CD8-positive, alpha-beta memory T cell (primary cell): ENCODE results near the gene ANXA9. TPM values are rescaled to one million over a fixed set of nuclear protein-coding genes. Genes with fewer than 3 reads are reported as not detected.
A peak's percentile ranks its signal among the peaks of the same experiment; 100 is the strongest.

Experiments used
- CTCF ChIA-PET: fragments of 350-600 bp; sonication (Branson Sonifier 250); formaldehyde crosslinking; loops from one replicate; lab custom pipeline; 2021; ENCODE audit warnings: antibody characterized with exemption; lab: Charles Lee
- POLR2A ChIA-PET: fragments of 350-600 bp; sonication (Branson Sonifier 250); formaldehyde crosslinking; loops from one replicate; lab custom pipeline; 2021; ENCODE audit warnings: antibody characterized with exemption; lab: Charles Lee
- DNase-seq, 5 donors: peaks; one replicate each; pipeline versions ENCODE4 v3.0.0 to v3.0.0-alpha.2; 2020 to 2022; ENCODE audit warnings: mixed read lengths in 1 of 5
- H3K27ac ChIP-seq: one replicate; pipeline ENCODE4 v1.7.0; 2013; ENCODE audit warnings: low read depth, mild to moderate bottlenecking, low read length, moderate library complexity
- H3K27me3 ChIP-seq: 2 replicates; pipeline ENCODE4 v1.7.0; 2013; ENCODE audit warnings: low read length, mild to moderate bottlenecking; ENCODE audit not compliant: insufficient read depth, poor library complexity, severe bottlenecking
- H3K36me3 ChIP-seq: 2 replicates; pipeline ENCODE4 v1.7.0; 2013; ENCODE audit warnings: mild to moderate bottlenecking, low read length, moderate library complexity; ENCODE audit not compliant: insufficient read depth
- H3K4me1 ChIP-seq: 2 replicates; pipeline ENCODE4 v1.7.0; 2013; ENCODE audit warnings: mild to moderate bottlenecking, low read length, moderate library complexity; ENCODE audit not compliant: insufficient read depth
- H3K4me3 ChIP-seq: 2 replicates; pipeline ENCODE4 v1.7.0; 2013; ENCODE audit warnings: mild to moderate bottlenecking, low read length
- H3K9me3 ChIP-seq: 2 replicates; pipeline ENCODE4 v1.7.0; 2013; ENCODE audit warnings: mild to moderate bottlenecking, low read length
- H3K27ac Mint-ChIP-seq, 8 donors: one replicate each; pipeline ENCODE4 v1.8.0; 2020 to 2021; ENCODE audit warnings: mixed read lengths in 8 of 8, mild to moderate bottlenecking in 6 of 8, inconsistent platforms in 3 of 8, moderate library complexity in 3 of 8
- H3K27me3 Mint-ChIP-seq, 2 donors: one replicate each; pipeline ENCODE4 v1.8.0; 2020 to 2021; ENCODE audit warnings: mixed read lengths in 2 of 2, mild to moderate bottlenecking in 1 of 2, moderate library complexity in 1 of 2
- H3K36me3 Mint-ChIP-seq, 3 donors: one replicate each; pipeline ENCODE4 v1.8.0; 2020 to 2021; ENCODE audit warnings: mixed read lengths in 3 of 3, inconsistent platforms in 1 of 3, mild to moderate bottlenecking in 1 of 3
- H3K4me1 Mint-ChIP-seq, 3 donors: one replicate each; pipeline ENCODE4 v1.8.0; 2020 to 2021; ENCODE audit warnings: mixed read lengths in 3 of 3, inconsistent platforms in 1 of 3, mild to moderate bottlenecking in 1 of 3
- H3K4me3 Mint-ChIP-seq, 7 donors: one replicate each; pipeline ENCODE4 v1.8.0; 2020 to 2021; ENCODE audit warnings: mixed read lengths in 7 of 7, mild to moderate bottlenecking in 6 of 7, moderate library complexity in 4 of 7, inconsistent platforms in 2 of 7
- H3K9me3 Mint-ChIP-seq, 5 donors: one replicate each; pipeline ENCODE4 v1.8.0; 2020 to 2022; ENCODE audit warnings: mixed read lengths in 5 of 5, mild to moderate bottlenecking in 3 of 5, moderate library complexity in 2 of 5, inconsistent platforms in 1 of 5
- polyA plus RNA-seq: library from polyadenylated mRNA; unstranded; fragments of 300-500 nt; fragmentation: Illumina TruSeq; gene quantifications from one replicate; pipeline ENCODE4 v1.2.3, GENCODE V29; 2021
- total RNA-seq, 2 experiments: library from RNA; stranded (reverse); gene quantifications; one replicate each; pipeline ENCODE4 v1.2.3, GENCODE V29; 2021

ANXA9 gene
- total and polyA plus RNA-seq, 3 experiments from 2014 or later = not detected

GRCh38 chr1:151011154-151011850 lies 29.2 kb downstream of the ANXA9 start:
- Mint-ChIP-seq H3K27ac (peak overlapping the region; percentile 19 to 77 (median 57)), H3K27me3 (no peaks in the 10 kb centered on the region), H3K4me3 (peak overlapping the region in 2 of 7 donors; percentile 31 to 70), H3K36me3 (peaks cover 0 to 36% (median 1%) of the 10 kb centered on the region in 3 donors), H3K9me3 (no peaks in the 10 kb centered on the region), H3K4me1 (peaks cover 52 to 69% (median 68%) of the 10 kb centered on the region in 3 donors)
- Histone ChIP-seq H3K4me3 (no peak overlapping the region), H3K4me1 (peaks cover 44% of the 10 kb centered on the region), H3K27me3 (no peaks in the 10 kb centered on the region), H3K9me3 (no peaks in the 10 kb centered on the region), H3K27ac (no peak overlapping the region), H3K36me3 (no peaks in the 10 kb centered on the region)
- POLR2A ChIA-PET = no interaction called here
- CTCF ChIA-PET = interaction anchor here (0.5 to 1.6 kb wide), 4 partner anchors 13 to 224 kb away, joined by 3 to 7 read pairs (median 4); partner anchors contain the start of gene CDC42SE1
- no peak for DNase-seq

DNA sequence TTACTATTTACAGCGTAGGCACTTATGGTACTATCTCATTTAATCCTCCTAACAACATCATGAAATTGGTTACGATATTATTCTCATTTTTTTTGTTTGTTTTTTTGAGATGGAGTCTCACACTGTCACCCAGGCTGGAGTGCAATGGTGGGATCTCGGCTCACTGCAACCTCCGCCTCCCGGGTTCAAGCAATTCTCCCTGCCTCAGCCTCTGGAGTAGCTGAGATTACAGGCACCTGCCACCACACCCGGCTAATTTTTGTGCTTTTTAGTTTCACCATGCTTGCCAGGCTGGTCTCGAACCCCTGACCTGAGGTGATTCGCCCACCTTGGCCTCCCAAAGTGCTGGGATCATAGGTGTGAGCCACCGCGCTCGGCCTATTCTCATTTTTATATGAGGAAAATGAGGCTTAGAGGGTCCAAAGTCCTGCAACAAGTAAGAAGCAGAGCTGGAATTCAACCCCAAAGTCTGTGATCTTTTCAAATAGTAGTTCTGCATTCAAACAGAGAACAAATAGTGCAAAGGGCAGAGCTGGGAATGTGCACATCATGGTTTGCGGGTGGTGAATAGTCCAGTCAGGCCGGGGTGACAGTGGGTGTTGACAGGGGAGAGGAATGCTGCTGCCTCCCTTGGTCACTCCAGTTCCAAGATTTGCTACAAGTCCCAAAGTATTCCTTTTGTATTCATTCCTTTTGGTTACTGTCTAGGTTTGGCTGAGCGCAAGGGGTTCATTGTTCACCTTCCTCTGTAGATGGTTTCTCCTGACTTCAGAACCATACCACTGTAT lies 30.8 kb downstream of the ANXA9 start:
- H3K27me3 Mint-ChIP-seq = no peaks in the 10 kb centered on the region
- no peaks in the 10 kb centered on the region for H3K9me3 ChIP-seq
- no peaks in the 10 kb centered on the region for H3K27me3 ChIP-seq
- H3K4me3 Mint-ChIP-seq = peak overlapping the region in 1 of 7 donors; percentile 45
- peaks cover 0 to 44% (median 4%) of the 10 kb centered on the region in 3 donors for H3K36me3 Mint-ChIP-seq
- peaks cover 28% of the 10 kb centered on the region for H3K4me1 ChIP-seq
- peaks cover 36 to 53% (median 53%) of the 10 kb centered on the region in 3 donors for H3K4me1 Mint-ChIP-seq
- peak overlapping the region in 5 of 8 donors; percentile 10 to 51 (median 36) for H3K27ac Mint-ChIP-seq
- no peaks in the 10 kb centered on the region for H3K9me3 Mint-ChIP-seq
- peaks cover 2% of the 10 kb centered on the region for H3K36me3 ChIP-seq
- ChIA-PET POLR2A (no interaction called here), CTCF (interaction anchor here (1.6 kb wide), 1 partner anchor 12 kb away, joined by 7 read pairs; no protein-coding TSS in a partner anchor)
- H3K4me3 ChIP-seq = no peak overlapping the region
- no peak for DNase-seq
- H3K27ac ChIP-seq = no peak overlapping the region

DNA sequence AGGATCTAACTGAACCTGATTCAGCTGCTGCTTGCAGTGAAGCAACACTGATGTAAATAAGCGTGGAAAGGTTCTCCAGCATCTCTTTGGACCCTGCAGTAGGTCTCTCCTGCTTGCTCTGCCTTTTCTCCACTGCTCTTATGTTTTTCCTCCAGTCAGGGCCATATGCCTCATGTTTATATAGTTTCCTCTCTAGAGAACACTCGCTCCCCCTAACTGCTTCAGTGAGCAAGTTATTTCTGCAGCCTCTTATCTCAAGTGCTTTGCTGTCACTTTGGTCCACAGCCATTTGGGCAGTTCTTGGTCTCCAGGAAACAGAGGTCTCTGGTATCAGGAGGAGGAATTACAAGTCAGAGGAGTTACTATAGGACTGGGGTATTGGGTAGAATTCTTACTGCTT lies 31.4 kb downstream of the ANXA9 start:
- Histone ChIP-seq H3K36me3 (peaks cover 8% of the 10 kb centered on the region), H3K27me3 (no peaks in the 10 kb centered on the region), H3K4me3 (no peak overlapping the region), H3K27ac (no peak overlapping the region), H3K4me1 (peaks cover 27% of the 10 kb centered on the region), H3K9me3 (no peaks in the 10 kb centered on the region)
- H3K36me3 Mint-ChIP-seq = peaks cover 0 to 47% (median 6%) of the 10 kb centered on the region in 3 donors
- no peaks in the 10 kb centered on the region for H3K27me3 Mint-ChIP-seq
- H3K4me3 Mint-ChIP-seq = peak overlapping the region in 1 of 7 donors; percentile 45
- ChIA-PET CTCF (no interaction called here), POLR2A (no interaction called here)
- peak overlapping the region in 3 of 8 donors; percentile 35 to 51 (median 41) for H3K27ac Mint-ChIP-seq
- peaks cover 32 to 47% (median 46%) of the 10 kb centered on the region in 3 donors for H3K4me1 Mint-ChIP-seq
- no peaks in the 10 kb centered on the region for H3K9me3 Mint-ChIP-seq
- no peak for DNase-seq

- Histone ChIP-seq H3K4me3 (no peak overlapping the region), H3K27ac (no peak overlapping the region), H3K36me3 (peaks cover 12% of the 10 kb centered on the region), H3K27me3 (no peaks in the 10 kb centered on the region), H3K9me3 (no peaks in the 10 kb centered on the region), H3K4me1 (peaks cover 7% of the 10 kb centered on the region)
- Mint-ChIP-seq H3K27me3 (no peaks in the 10 kb centered on the region), H3K9me3 (no peaks in the 10 kb centered on the region), H3K27ac (peak overlapping the region; percentile 11 to 90 (median 73)), H3K4me1 (peaks cover 6 to 7% (median 7%) of the 10 kb centered on the region in 3 donors), H3K4me3 (peak overlapping the region in 3 of 7 donors; percentile 28 to 72 (median 43)), H3K36me3 (peaks cover 5 to 58% (median 25%) of the 10 kb centered on the region in 3 donors)
- POLR2A ChIA-PET = interaction anchor here (0.7 to 1.6 kb wide), 3 partner anchors 35 to 302 kb away, joined by 3 to 6 read pairs (median 3); partner anchors contain the start of genes CDC42SE1 and MLLT11
- peak; percentile 77 to 90 (median 83) for DNase-seq
- CTCF ChIA-PET = interaction anchor here (1.0 to 3.6 kb wide), 27 partner anchors 9 to 227 kb away, joined by 3 to 60 read pairs (median 7); partner anchors contain the start of genes BNIPL, C1orf56, CDC42SE1 and GABPB2
These were observed 42.6 kb downstream of the ANXA9 start for GRCh38 chr1:151024540-151025146.

- Histone ChIP-seq H3K9me3 (no peaks in the 10 kb centered on the region), H3K36me3 (peaks cover 16% of the 10 kb centered on the region), H3K4me3 (no peak overlapping the region), H3K27me3 (no peaks in the 10 kb centered on the region), H3K27ac (no peak overlapping the region), H3K4me1 (peaks cover 7% of the 10 kb centered on the region)
- H3K4me1 Mint-ChIP-seq = peaks cover 6 to 7% (median 7%) of the 10 kb centered on the region in 3 donors
- ChIA-PET POLR2A (interaction anchor here (0.7 kb wide), 1 partner anchor 49 kb away, joined by 3 read pairs; no protein-coding TSS in a partner anchor), CTCF (interaction anchor here (3.0 to 3.6 kb wide), 4 partner anchors 21 to 130 kb away, joined by 33 to 60 read pairs (median 50); partner anchors contain the start of genes C1orf56, CDC42SE1, MLLT11 and TNFAIP8L2)
- no peaks in the 10 kb centered on the region for H3K27me3 Mint-ChIP-seq
- peak overlapping the region in 2 of 8 donors; percentile 63 to 78 for H3K27ac Mint-ChIP-seq
- no peaks in the 10 kb centered on the region for H3K9me3 Mint-ChIP-seq
- H3K36me3 Mint-ChIP-seq = peaks cover 5 to 70% (median 31%) of the 10 kb centered on the region in 3 donors
- H3K4me3 Mint-ChIP-seq = no peak overlapping the region
- no peak for DNase-seq
These were observed 44.4 kb downstream of the ANXA9 start for GRCh38 chr1:151026460-151026859.

DNA sequence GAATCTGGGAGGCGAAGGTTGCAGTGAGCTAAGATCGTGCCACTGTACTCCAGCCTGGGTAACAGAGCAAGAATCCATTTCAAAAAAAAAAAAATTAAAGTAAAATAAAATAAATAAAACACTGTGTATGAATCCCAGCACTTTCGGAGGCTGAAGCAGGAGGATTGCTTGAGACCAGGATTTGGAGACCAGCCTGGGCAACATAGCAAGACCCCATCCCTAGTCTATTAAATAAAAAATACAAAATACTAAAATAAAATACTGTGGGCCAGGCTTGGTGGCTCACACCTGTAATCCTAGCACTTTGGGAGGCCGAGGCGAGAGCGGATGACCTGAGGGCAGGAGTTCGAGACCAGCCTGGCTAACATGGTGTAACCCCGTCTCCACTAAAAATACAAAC lies 50.1 kb downstream of the ANXA9 start:
- H3K27ac ChIP-seq = no peak overlapping the region
- H3K4me1 ChIP-seq = no peaks in the 10 kb centered on the region
- H3K4me1 Mint-ChIP-seq = peaks cover 0 to 6% (median 2%) of the 10 kb centered on the region in 3 donors
- ChIA-PET CTCF (interaction anchor here (1.0 to 1.6 kb wide), 2 partner anchors 16 to 68 kb away, joined by 3 to 7 read pairs; partner anchors contain the start of gene C1orf56), POLR2A (interaction anchor here (0.7 kb wide), 1 partner anchor 77 kb away, joined by 4 read pairs; no protein-coding TSS in a partner anchor)
- H3K9me3 ChIP-seq = no peaks in the 10 kb centered on the region
- peaks cover 26% of the 10 kb centered on the region for H3K36me3 ChIP-seq
- no peaks in the 10 kb centered on the region for H3K27me3 Mint-ChIP-seq
- H3K27me3 ChIP-seq = no peaks in the 10 kb centered on the region
- DNase-seq = no peak
- H3K27ac Mint-ChIP-seq = no peak overlapping the region
- H3K4me3 Mint-ChIP-seq = no peak overlapping the region
- peaks cover 5 to 60% (median 26%) of the 10 kb centered on the region in 3 donors for H3K36me3 Mint-ChIP-seq
- H3K4me3 ChIP-seq = no peak overlapping the region
- H3K9me3 Mint-ChIP-seq = no peaks in the 10 kb centered on the region

DNA sequence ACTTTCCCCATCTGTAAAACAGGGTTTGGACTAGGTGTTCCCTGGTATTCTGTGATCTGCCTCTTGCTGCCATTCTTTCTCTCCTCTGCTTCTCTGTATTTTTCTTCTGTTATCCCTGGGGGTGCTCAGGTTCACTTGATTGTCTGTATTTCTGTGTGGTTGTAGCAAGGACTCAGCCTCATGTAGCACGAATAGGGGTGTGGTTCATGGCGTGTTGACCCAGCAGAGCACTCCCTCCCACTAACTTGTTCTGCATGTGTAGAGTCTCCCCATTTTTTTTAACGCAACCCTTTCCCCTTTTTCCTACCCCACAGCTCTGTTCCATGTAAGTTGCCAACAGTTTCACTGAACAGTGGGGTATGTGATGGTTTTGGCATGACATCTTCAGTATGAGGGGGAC lies 53.1 kb downstream of the ANXA9 start:
- H3K27me3 ChIP-seq = no peaks in the 10 kb centered on the region
- ChIA-PET CTCF (no interaction called here), POLR2A (no interaction called here)
- Mint-ChIP-seq H3K36me3 (peaks cover 0 to 37% (median 16%) of the 10 kb centered on the region in 3 donors), H3K4me3 (no peak overlapping the region), H3K27me3 (no peaks in the 10 kb centered on the region), H3K4me1 (peaks cover 0 to 6% (median 4%) of the 10 kb centered on the region in 3 donors), H3K9me3 (no peaks in the 10 kb centered on the region), H3K27ac (peak overlapping the region in 5 of 8 donors; percentile 2 to 80 (median 59))
- no peaks in the 10 kb centered on the region for H3K9me3 ChIP-seq
- DNase-seq = no peak
- no peak overlapping the region for H3K27ac ChIP-seq
- peaks cover 16% of the 10 kb centered on the region for H3K36me3 ChIP-seq
- no peaks in the 10 kb centered on the region for H3K4me1 ChIP-seq
- H3K4me3 ChIP-seq = no peak overlapping the region
